SK-N-MC (cell line): ENCODE results near the gene IL20.

Experiments
- EZH2 ChIP-seq: fragments of 200-600 bp; sonication (generic); IDR thresholded peaks from one replicate; pipeline ENCODE4 v1.6.1; 2017; ENCODE audit warnings: antibody characterized with exemption
- POLR2AphosphoS5 ChIP-seq: IDR thresholded peaks from 2 replicates; pipeline ENCODE4 v1.6.1; 2012; ENCODE audit warnings: mild to moderate bottlenecking, low read depth, low read length, borderline replicate concordance

GRCh38 chr1:206911064-206911663 is 45.7 kb downstream of the IL20 start:
- no peak for TF ChIP-seq EZH2
- no peak for TF ChIP-seq POLR2AphosphoS5
